HCT116 (cell line): ENCODE data around the gene OFD1. TPM values are rescaled to one million over a fixed set of nuclear protein-coding genes. Genes with fewer than 3 reads are reported as not detected.

Experiments used
- ATAC-seq: fragments of 200-7000 bp; cut with Tn5 transposase; 2 replicates; pipeline ENCODE4 v1.9.1; 2020; ENCODE audit warnings: mild to moderate bottlenecking, moderate library complexity
- BruUV-seq: library from RNA; stranded (reverse); fragments of 400-500 nt; replicated peaks from 2 replicates; lab custom pipeline; 2021; lab: Mats Ljungman, UMichigan
- CTCF ChIA-PET: fragments of 300-600 bp; sonication (Branson Sonifier 250); formaldehyde crosslinking; loops from one replicate; lab custom pipeline; 2021; ENCODE audit warnings: antibody characterized with exemption; lab: Charles Lee
- POLR2A ChIA-PET: fragments of 300-600, 350-600 bp; sonication (Branson Sonifier 250); formaldehyde crosslinking; loops from one replicate; lab custom pipeline; 2021; ENCODE audit warnings: antibody characterized with exemption; lab: Charles Lee
- RAD21 ChIA-PET, 2 experiments: fragments of 300-600 bp; sonication (Branson Sonifier 250); formaldehyde crosslinking; loops; one replicate each; lab custom pipeline; 2023; ENCODE audit warnings: low total read pairs in 2 of 2; ENCODE audit not compliant: uncharacterized antibody in 2 of 2, unreplicated experiment in 2 of 2, low non-redundant PET in 1 of 2; lab: Charles Lee
- DNase-seq: peaks from one replicate; pipeline ENCODE4 v3.0.0-alpha.2; 2010; ENCODE audit warnings: low read depth, low spot score
- H2AFZ ChIP-seq: fragments of 200-600 bp; shearing (Covaris generic), sonication (generic); 2 replicates; pipeline ENCODE4 v1.6.1; 2017; ENCODE audit warnings: low read depth, mixed run types, mixed read lengths, antibody characterized with exemption, low read length; ENCODE audit not compliant: poor library complexity, severe bottlenecking
- H3K27ac ChIP-seq: 2 replicates; pipeline ENCODE4 v1.5.1; 2012; ENCODE audit warnings: low read depth, low read length
- H3K27me3 ChIP-seq: fragments of 200-600 bp; sonication (generic); 2 replicates; pipeline ENCODE4 v1.6.1; 2016; ENCODE audit warnings: mixed run types, low read length, mixed read lengths; ENCODE audit not compliant: insufficient read depth
- H3K36me3 ChIP-seq, 2 experiments: fragments of 200-500 bp in 1 of 2; fragments of 200-600 bp in 1 of 2; sonication (Bioruptor generic) in 1 of 2; sonication (generic) in 1 of 2; 2 replicates each; pipeline versions ENCODE4 v1.5.1 to v1.6.1; 2014 to 2016; ENCODE audit warnings: low read length in 2 of 2, inconsistent platforms in 1 of 2, mixed read lengths in 1 of 2, mixed run types in 1 of 2; ENCODE audit not compliant: insufficient read depth in 2 of 2, control insufficient read depth in 1 of 2
- H3K4me1 ChIP-seq, 2 experiments: fragments of 200-600 bp in 1 of 2; sonication (generic) in 1 of 2; 2 replicates each; pipeline versions ENCODE4 v1.5.1 to v1.6.1; 2012 to 2017; ENCODE audit warnings: low read length in 2 of 2, inconsistent platforms in 1 of 2, mild to moderate bottlenecking in 1 of 2, mixed read lengths in 1 of 2, mixed run types in 1 of 2, moderate library complexity in 1 of 2; ENCODE audit not compliant: insufficient read depth in 2 of 2, control insufficient read depth in 1 of 2
- H3K4me2 ChIP-seq: fragments of 200-600 bp; sonication (generic); 2 replicates; pipeline ENCODE4 v1.6.1; 2017; ENCODE audit warnings: mixed run types, low read length, mixed read lengths
- H3K4me3 ChIP-seq, 2 experiments: fragments of 200-600 bp in 1 of 2; sonication (generic) in 1 of 2; replicated peaks in 1 of 2; 2 replicates each; pipeline ENCODE4 v1.5.1; 2011 to 2016; ENCODE audit warnings: low read length in 2 of 2, control low read depth in 1 of 2, low read depth in 1 of 2, mild to moderate bottlenecking in 1 of 2, mixed read lengths in 1 of 2, mixed run types in 1 of 2
- H3K79me2 ChIP-seq: fragments of 200-600 bp; sonication (generic); 2 replicates; pipeline ENCODE4 v1.6.1; 2017; ENCODE audit warnings: mild to moderate bottlenecking, mixed run types, low read length, moderate library complexity, mixed read lengths; ENCODE audit not compliant: insufficient read depth
- H3K9ac ChIP-seq: fragments of 200-600 bp; sonication (generic); 2 replicates; pipeline ENCODE4 v1.6.1; 2016; ENCODE audit warnings: low read length, mixed read lengths
- H3K9me2 ChIP-seq: fragments of 200-600 bp; sonication (generic), shearing (Covaris generic); 2 replicates; pipeline ENCODE4 v1.6.1; 2017; ENCODE audit warnings: mixed run types, mild to moderate bottlenecking, moderate library complexity; ENCODE audit not compliant: insufficient read depth
- H3K9me3 ChIP-seq, 2 experiments: fragments of 200-500 bp in 1 of 2; fragments of 200-600 bp in 1 of 2; sonication (Bioruptor generic) in 1 of 2; sonication (generic) in 1 of 2; 2 replicates each; pipeline ENCODE4 v1.6.1; 2014 to 2017; ENCODE audit warnings: low read length in 2 of 2, mixed read lengths in 2 of 2, inconsistent platforms in 1 of 2, low read depth in 1 of 2, mild to moderate bottlenecking in 1 of 2, mixed run types in 1 of 2, moderate library complexity in 1 of 2; ENCODE audit not compliant: control insufficient read depth in 1 of 2, insufficient read depth in 1 of 2
- H4K20me1 ChIP-seq: fragments of 200-600 bp; sonication (generic), shearing (Covaris generic); 2 replicates; pipeline ENCODE4 v1.6.1; 2017; ENCODE audit warnings: mixed run types, mild to moderate bottlenecking, moderate library complexity; ENCODE audit not compliant: insufficient read depth
- EZH2phosphoT487 ChIP-seq: fragments of 200-600 bp; IDR thresholded peaks from 2 replicates; pipeline ENCODE4 v1.6.1; 2018; ENCODE audit warnings: antibody characterized with exemption, borderline replicate concordance
- FOSL1 ChIP-seq: IDR thresholded peaks from 2 replicates; pipeline ENCODE4 v1.6.1; 2012; ENCODE audit warnings: low read depth
- POLR2A ChIP-seq: IDR thresholded peaks from 2 replicates; pipeline ENCODE4 v1.7.0; 2011; ENCODE audit warnings: borderline replicate concordance; ENCODE audit not compliant: insufficient read depth, insufficient read length; ENCODE audit errors: extremely low read depth
- SP1 ChIP-seq: IDR thresholded peaks from 2 replicates; pipeline ENCODE4 v1.6.1; 2012; ENCODE audit warnings: low read depth
- SRF ChIP-seq: IDR thresholded peaks from 2 replicates; pipeline ENCODE4 v1.6.1; 2012; ENCODE audit warnings: low read depth
- ZFX ChIP-seq: fragments of 450-650 bp; IDR thresholded peaks from 2 replicates; pipeline ENCODE4 v1.6.1; 2017
- intact Hi-C: fragments of 100-400 bp; cut with micrococcal nuclease; formaldehyde crosslinking; loops from 2 replicates; pipeline ENCODE4 v1.10.0; 2022
- total RNA-seq: library from RNA; stranded (reverse); gene quantifications from one replicate; pipeline ENCODE4 v1.2.1, GENCODE V29; 2021; ENCODE audit not compliant: unreplicated experiment
- TF ChIP-seq, protein P1 (sequence below): IDR thresholded peaks from 2 replicates; pipeline ENCODE4 v1.6.1; 2012; ENCODE audit warnings: low read depth

The OFD1 gene
- total RNA-seq, 1 experiment from 2014 or later, result 18.0 TPM

GRCh38 chrX:13752141-13752540 is 17.6 kb downstream of the OFD1 start:
- no peak overlapping the region for H3K27ac ChIP-seq
- no peaks in the 10 kb centered on the region for H3K9me3 ChIP-seq
- H4K20me1 ChIP-seq, result no peaks in the 10 kb centered on the region
- POLR2A ChIA-PET, result no interaction called here
- CTCF ChIA-PET, result no interaction called here
- RAD21 ChIA-PET, result no interaction called here
- ATAC-seq (no peak), DNase-seq (no peak)
- no peaks in the 10 kb centered on the region for H3K27me3 ChIP-seq
- intact Hi-C loops, result no loop called here
- H3K36me3 ChIP-seq, result peaks cover 0 to 7% of the 10 kb centered on the region in 2 experiments; a peak in 2 of 4 replicates
- H3K9ac ChIP-seq, result no peak overlapping the region
- TF ChIP-seq ZFX, result no peak
- no peaks in the 10 kb centered on the region for H3K4me1 ChIP-seq
- no TSS peak for BruUV-seq
- no peak overlapping the region for H3K4me2 ChIP-seq
- H3K79me2 ChIP-seq, result no peaks in the 10 kb centered on the region
- no peak overlapping the region for H2AFZ ChIP-seq
- H3K9me2 ChIP-seq, result no peaks in the 10 kb centered on the region
- no peak overlapping the region for H3K4me3 ChIP-seq

- DNase-seq, result no peak
- TF ChIP-seq EZH2phosphoT487, result no peak
- TF ChIP-seq POLR2A, result no peak
- no peak for TF ChIP-seq SP1
- no peak for TF ChIP-seq SRF
- no peak for TF ChIP-seq FOSL1
- TF ChIP-seq, protein P1, sequence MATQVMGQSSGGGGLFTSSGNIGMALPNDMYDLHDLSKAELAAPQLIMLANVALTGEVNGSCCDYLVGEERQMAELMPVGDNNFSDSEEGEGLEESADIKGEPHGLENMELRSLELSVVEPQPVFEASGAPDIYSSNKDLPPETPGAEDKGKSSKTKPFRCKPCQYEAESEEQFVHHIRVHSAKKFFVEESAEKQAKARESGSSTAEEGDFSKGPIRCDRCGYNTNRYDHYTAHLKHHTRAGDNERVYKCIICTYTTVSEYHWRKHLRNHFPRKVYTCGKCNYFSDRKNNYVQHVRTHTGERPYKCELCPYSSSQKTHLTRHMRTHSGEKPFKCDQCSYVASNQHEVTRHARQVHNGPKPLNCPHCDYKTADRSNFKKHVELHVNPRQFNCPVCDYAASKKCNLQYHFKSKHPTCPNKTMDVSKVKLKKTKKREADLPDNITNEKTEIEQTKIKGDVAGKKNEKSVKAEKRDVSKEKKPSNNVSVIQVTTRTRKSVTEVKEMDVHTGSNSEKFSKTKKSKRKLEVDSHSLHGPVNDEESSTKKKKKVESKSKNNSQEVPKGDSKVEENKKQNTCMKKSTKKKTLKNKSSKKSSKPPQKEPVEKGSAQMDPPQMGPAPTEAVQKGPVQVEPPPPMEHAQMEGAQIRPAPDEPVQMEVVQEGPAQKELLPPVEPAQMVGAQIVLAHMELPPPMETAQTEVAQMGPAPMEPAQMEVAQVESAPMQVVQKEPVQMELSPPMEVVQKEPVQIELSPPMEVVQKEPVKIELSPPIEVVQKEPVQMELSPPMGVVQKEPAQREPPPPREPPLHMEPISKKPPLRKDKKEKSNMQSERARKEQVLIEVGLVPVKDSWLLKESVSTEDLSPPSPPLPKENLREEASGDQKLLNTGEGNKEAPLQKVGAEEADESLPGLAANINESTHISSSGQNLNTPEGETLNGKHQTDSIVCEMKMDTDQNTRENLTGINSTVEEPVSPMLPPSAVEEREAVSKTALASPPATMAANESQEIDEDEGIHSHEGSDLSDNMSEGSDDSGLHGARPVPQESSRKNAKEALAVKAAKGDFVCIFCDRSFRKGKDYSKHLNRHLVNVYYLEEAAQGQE, result no peak
- Histone ChIP-seq H3K27ac (no peak overlapping the region), H3K4me2 (no peak overlapping the region), H3K27me3 (no peaks in the 10 kb centered on the region), H3K79me2 (no peaks in the 10 kb centered on the region), H4K20me1 (no peaks in the 10 kb centered on the region), H3K9ac (no peak overlapping the region), H3K4me1 (no peaks in the 10 kb centered on the region), H3K4me3 (no peak overlapping the region), H3K9me3 (no peaks in the 10 kb centered on the region), H3K36me3 (peaks cover 0 to 7% of the 10 kb centered on the region in 2 experiments; a peak in 2 of 4 replicates), H3K9me2 (no peaks in the 10 kb centered on the region), H2AFZ (no peak overlapping the region)
- ChIA-PET POLR2A (no interaction called here), RAD21 (no interaction called here), CTCF (no interaction called here)
- no TSS peak for BruUV-seq
- ATAC-seq, result no peak
- intact Hi-C loops, result no loop called here
Observed at GRCh38 chrX:13752646-13753045, 18.1 kb downstream of the OFD1 start.
